HK-2 (cell line): ENCODE measurements around the gene FAXDC2.
"Not testable (repeated sequence)": the region's sequence is repeated elsewhere in the genome, so short reads cannot be mapped to it uniquely, and the experiment has no call there.

Experiments
- DNase-seq: peaks from one replicate; pipeline ENCODE4 v3.0.0-alpha.2; 2018; ENCODE audit not compliant: unreplicated experiment

FAXDC2 gene

DNA sequence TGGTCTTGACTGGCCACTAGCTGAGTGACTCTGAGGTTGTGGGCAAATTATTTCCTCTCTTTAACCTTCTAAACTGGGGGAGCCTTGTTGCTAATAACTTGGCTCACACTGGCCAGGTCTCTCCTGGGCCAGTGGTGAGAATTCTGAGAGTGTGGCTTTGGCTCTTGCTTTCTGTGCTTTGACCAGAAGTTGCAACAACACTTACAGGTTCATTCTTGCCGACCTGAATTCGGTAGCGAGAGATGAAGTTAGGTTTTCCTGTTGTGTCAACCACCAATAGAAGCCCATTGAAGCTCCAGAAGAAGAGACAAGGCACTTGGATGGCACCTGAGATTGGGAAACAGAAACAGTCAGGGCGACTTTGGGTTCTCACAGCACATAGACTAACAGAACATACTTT lies 19.8 kb downstream of the FAXDC2 start:
- no peak for DNase-seq

DNA sequence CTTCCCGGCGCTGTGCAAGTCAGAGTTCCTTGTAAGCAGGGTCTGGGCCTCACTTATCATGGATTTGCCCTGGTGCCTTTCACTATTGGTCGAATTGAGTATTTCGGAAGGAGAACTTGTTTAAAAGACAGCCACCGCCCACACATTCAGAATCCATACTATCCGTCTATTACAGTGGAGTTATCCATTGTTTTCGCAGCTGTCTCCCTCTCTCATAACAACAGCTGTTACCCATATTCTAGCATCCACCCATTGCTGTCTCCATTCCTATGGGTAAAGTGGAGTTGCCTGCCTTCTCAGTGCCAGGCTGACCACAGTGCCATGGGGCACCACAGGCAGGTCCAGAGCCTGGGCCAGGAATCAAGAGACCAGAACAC lies 20.2 kb downstream of the FAXDC2 start:
- no peak for DNase-seq

DNA sequence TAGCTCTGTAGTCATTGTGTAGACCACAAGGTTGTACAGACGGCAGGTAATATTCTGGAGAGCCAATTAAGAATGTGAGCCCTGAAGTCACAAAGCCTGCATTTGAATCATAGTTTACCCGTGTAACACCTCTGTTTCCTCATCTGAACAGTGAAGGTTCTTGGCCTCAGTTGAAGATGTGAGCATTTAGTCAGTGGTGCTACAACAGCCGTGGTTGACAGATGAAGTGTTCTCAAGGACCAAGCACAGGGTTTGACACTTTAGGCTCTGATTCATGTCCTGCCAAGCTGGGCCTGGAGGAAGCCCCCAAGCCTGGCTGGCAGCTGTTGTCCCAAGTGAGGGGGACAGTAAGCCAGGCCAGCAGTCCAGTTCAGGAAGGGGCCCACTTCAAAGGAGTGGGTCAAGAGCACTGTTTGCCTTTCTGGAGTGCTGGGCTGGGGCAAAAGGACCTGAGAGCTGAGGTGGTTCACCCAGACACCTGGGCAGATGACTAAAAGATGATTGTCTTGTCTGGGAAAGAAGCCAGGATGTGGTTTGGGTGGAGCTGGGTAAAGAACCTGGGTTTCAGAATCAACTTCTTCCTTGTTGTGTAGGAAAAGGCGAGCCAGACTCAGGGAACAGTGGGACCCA lies 20.7 kb downstream of the FAXDC2 start:
- DNase-seq, result peak; percentile 22

DNA sequence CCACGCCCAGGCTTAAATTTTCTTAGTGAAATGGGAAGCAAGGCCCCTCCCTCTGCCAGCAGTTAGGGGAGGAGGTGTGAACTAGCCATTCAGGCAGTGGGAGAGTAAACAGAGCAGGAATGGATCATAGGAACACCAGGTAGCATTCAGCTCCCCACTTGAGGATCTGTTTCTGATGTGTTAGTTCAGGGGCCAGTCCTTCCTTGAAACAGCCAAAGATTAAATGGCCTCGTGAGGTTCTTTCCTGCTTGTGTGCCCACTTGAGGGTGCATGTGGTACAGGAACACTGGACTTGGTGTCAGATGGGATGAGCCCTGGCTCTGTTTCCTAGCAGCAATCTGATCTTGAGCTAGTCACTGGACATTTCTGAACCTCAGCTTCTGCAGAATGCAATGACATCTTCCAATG lies 21.2 kb downstream of the FAXDC2 start:
- no peak for DNase-seq

DNA sequence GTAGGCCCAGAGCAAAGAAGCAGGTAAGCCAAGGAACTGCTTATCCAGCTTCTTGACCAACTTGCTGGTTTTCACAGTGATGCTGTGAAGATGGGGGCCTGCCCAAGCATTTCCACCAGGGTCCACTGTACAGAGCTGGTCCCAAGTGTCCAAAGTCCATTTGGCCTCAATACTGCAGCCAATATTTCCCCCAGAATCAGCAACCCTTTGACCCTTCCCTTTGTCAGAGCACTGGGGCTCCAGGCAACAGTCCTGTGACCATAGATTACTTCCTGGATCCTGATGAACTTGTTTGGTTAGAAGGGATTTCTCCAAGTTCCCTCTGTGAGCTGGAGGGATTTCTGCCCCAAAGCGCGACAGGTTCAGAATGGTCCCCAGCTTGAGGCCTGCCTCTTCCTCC lies 26.3 kb downstream of the FAXDC2 start:
- no peak for DNase-seq

DNA sequence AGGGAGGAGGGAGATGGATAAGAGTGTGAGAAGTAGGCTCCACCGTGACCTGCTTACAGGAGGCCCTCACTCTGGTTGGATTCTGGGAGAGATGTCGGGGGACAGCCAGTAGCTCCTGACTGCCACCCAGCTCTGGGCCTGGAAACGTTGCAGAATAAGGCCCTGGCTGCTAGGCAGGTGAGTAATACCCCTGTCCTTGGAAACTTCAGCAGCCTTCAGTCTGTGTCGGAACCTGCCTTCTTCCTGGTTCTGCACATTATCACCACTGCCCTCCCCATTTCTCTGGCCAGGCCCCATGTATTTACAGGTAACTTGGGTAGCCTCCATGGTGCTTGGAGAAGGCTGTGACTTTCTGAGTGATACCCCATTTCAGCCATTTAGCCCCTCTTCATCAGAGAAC lies 26.8 kb downstream of the FAXDC2 start:
- no peak for DNase-seq

GRCh38 chr5:154822896-154823295 lies 27.5 kb downstream of the FAXDC2 start:
- not testable (repeated sequence) for DNase-seq

GRCh38 chr5:154820383-154820782 lies 30.0 kb downstream of the FAXDC2 start:
- DNase-seq, result no peak

DNA sequence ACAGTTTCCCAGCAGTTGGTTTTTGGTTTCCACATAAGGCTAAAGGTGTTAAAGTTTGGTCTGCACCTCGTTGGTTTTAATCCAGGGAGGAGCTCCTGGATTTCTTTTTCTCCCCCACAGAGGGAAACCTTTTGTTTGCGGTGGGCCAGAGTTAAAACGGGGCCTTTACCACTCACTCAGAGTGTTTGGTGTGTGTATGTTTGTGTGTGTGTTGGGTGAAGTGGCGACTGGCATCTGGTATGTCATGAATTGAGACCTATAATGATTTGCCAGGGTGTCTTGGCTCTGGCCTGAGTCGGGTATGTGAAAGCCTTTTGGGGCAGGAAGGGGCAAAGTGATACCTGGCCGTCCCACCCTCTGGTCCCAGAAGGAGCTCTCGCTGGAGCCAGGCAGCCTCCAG lies 30.9 kb downstream of the FAXDC2 start:
- DNase-seq, result no peak

DNA sequence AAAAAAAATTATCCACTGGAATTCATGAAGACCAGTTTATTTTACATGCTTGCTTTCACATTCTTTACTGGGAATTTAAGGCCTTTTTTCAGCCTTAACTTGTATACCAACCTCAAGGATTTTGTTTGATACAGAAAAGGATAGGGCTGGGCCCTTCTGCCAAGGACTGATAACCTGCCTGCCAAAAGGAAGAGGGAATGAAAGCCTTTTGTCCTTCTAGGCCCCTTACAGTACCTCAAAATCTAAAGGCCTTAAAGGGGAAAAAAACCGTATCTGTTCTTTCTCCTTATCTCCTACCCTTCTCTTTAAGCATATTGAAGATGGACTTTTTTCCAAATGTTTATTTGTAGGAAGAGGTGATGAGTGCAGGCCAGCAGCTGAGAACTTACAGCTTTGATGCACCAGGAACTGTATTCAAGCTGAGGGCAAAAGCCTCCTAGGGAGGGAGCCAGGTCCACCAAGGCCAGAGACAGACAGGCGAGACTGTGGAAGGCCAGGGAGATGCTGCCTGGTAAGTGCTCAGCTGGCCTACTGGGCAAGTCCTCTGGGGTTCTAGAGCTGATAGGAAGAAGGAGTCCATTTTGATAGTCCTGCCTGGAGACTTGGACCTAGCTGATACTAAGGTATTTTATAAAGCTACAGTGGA lies 31.8 kb downstream of the FAXDC2 start:
- DNase-seq, result no peak

- DNase-seq, result no peak
Observed at GRCh38 chr5:154817815-154818214, 32.6 kb downstream of the FAXDC2 start.

DNA sequence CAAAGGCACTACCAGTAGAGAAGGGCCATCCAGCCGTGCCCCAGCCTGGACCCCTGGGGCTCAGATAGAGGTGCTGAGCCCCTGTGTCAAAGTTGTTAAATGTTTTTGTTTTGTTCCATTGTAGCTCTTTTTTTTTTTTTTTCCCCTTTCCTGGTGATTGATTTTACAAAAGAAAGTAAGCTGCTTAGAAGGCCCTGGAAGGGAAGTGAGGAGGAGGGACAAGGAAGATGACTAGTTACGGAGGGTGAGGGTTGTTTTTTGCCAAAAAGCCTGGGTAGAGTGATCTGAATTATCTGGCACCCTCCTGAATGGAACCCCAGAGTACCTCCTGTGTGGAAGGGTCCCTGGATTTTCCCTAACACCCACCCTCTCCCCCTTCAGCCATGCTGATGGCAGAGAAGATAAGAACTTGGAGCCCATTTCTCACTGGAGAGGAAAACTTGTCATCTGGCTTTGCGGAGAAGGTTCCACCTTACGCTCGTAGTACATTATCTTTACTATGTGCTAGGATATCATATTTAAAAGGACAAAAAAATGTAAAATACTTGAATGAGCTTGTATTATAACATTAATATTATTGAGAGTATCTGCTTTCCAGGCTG lies 33.4 kb downstream of the FAXDC2 start:
- no peak for DNase-seq

DNA sequence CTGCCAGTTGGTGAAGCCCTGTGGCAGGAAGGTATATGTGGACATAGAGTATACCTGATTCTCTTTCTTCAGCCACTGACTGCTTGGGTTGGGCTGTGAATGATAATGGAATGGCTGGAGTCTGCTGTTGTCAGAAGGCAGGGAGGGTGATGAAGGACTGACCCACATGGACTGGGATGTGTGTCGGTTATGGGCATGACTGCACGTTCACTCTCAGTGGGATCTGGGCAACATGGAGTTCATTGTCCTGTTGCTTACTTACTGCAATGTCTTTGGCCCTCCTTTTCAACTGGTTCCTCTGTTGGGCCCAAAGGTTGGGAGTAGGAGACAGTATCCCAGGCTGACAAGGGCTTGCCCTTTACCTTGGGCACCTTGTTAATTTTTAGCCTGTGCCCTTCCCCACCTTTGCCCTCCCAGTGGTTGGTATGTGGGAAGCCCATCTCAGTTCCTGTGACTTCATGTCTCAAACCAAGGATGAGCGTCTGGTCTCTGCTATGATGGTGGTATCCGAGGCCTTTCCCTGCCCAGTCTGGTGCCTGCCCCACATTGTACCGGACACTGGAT lies 34.6 kb downstream of the FAXDC2 start:
- DNase-seq, result no peak

DNA sequence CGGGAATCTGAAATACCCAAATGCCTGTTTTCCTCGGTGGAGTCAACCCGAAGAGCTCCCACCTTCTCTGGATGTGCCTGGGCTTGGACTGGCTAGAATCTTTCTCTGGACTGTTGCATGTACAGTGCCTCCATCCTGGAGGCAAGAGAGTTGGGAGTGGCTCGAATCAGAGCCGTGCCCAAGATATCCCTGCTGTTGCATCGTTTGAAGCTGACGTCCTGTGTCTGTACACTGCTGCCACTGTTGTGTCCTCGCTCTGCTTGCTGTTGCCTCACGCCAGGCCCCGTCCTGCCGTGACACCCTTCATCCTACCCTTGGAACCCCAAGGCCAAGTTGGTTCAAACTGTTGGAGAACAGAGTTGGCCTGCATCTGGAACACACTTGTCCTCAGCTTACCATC lies 35.4 kb downstream of the FAXDC2 start:
- DNase-seq, result no peak

DNA sequence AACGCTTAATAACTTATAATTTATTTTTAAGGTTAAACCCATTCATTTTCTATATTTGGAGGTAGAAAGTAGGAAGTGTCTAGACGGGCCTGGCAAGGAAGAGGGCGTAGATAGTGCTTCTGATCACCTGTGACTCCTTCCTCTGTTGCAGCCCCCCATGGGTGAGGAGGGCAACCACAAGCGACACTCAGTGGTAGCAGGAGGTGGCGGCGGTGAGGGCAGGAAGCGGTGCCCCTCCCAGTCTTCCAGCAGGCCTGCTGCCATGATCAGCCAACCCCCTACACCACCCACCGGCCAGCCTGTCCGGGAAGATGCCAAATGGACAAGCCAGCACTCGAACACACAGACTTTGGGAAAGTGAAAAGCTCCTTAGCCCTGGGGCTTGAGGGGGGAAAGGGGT lies 36.7 kb downstream of the FAXDC2 start:
- no peak for DNase-seq

DNA sequence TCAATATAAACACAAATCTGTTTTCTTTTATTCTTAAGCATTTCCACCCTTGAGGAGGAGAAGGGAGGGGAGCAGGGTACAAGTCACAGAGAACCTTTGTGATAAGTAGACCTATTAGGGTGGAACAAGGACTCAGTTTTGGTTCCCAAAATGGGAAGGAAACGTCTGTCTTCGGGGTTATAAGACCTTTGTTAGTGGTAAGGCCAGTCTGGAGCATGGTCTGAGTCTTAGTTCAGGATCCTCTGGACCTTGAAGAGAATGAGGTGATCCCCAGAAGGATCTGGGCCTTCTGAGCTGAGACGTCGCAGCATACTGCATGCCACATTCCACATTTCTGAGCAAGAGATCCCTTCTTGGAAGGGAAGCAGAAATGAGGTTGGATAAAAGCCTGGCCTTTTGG lies 37.2 kb downstream of the FAXDC2 start:
- no peak for DNase-seq

GRCh38 chr5:154811653-154812465 lies 38.5 kb downstream of the FAXDC2 start:
- DNase-seq, result peak; percentile 35

- DNase-seq, result no peak
Observed at GRCh38 chr5:154811239-154811638, 39.2 kb downstream of the FAXDC2 start.

DNA sequence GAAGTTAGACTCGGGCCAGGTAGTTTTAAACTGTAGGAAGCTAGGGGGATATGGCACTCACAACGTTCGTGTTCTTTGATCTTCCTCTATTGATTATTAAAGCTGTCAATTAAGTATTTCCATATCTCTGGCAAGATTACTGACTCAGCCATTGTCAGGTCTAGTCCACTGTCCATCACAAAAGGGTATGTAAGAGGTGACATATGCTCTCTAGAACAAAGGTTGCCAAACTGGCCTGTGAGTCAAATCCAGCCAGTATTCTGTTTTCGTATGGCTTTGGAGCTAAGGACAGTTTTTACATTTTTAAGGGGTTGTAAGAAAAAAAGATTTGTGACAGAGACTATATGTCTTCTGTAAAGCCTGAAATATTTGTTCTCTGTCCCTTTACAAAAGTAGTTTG lies 44.2 kb downstream of the FAXDC2 start:
- no peak for DNase-seq

- DNase-seq, result no peak
Observed at GRCh38 chr5:154802050-154802449, 48.4 kb downstream of the FAXDC2 start.

DNA sequence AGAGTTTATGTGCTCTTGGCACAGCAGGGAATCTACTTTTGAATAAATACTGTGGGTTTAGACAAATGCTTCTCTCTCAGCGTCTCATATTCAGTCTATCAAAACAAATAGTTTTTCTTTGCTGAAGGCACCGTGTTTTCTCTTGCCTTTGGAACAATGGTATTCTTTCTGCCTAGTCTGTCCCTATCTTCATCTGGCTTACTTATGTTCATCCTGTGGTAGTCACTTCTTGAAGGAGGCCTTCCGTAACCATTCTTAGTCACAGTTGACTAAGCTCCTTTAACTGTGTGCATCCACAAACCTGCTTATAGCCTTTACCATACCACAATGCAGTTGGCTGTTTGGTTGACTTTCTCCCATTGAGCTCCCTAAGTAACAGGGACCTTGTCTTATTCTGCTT lies 49.3 kb downstream of the FAXDC2 start:
- DNase-seq, result no peak

DNA sequence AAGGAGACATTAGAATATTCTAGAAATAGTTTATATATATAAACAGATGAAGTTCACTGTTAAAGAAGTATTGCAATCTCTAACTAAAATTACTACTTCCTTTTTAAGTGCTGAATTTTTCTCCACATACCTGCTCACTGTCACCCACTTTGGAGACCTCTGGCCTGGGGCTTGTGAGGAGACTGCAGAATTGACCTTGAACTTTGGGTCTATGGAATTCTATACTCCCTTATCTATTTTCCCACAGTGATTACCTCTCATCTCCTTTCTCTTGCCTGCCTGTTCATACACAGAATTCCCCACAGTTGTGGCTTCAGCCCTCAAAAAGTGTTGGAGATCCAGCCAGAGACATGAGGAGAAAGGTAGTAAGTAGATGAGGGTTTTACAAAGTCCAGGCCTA lies 49.8 kb downstream of the FAXDC2 start:
- no peak for DNase-seq
